A549 treated with Mapracorat at 1 μM for 4 hours (cell line): ENCODE data around the gene OLFM2. TPM values are rescaled to one million over a fixed set of nuclear protein-coding genes. Genes with fewer than 3 reads are reported as not detected.

Source experiments
- total RNA-seq: library from RNA; stranded (reverse); fragments of 200-300 nt; extraction: Qiagen RNA extraction; gene quantifications from 5 replicates; pipeline ENCODE4 v1.2.3, GENCODE V29; 2022

Gene OLFM2
- 9.0 to 11.2 TPM (median 10.7 TPM) in 5 replicates for total RNA-seq

DNA sequence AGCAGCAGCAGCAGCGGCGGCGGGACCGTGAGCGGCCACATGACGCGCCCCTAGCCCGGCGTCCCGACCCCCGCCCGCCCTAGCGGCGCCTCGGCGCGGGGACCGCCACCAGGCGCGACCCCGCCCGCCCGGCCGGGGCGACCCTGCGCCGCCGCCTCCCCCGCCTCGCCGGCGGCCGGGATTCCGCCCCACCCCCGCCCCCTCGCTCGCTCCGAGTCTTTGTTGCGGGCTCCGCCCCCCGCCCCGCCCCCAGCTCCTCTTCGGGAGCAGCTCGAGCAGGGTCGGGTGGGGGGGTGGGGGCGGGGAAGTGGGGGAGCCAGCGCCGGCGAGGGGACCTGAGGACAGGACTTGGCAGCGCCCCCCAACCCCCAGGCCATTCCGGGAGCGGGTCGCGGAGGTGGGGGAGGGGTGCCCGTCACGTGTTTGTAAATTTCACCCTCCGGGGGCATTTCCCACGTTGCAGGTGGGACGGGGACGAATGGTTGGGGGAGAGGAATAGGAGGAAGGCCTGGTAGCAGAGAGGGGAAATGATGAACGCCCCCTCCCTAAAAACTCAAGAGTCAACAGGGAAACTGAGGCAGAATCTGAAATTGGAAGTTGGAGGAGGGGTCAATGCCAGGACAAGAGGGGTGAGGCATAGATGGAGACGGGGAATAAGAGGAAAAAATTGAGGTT, at the start of gene OLFM2:
OLFM2 (minus strand) TSS at position 190 of the 675 bp plus-strand sequence; CDS start at position 41, 149 bp downstream.

DNA sequence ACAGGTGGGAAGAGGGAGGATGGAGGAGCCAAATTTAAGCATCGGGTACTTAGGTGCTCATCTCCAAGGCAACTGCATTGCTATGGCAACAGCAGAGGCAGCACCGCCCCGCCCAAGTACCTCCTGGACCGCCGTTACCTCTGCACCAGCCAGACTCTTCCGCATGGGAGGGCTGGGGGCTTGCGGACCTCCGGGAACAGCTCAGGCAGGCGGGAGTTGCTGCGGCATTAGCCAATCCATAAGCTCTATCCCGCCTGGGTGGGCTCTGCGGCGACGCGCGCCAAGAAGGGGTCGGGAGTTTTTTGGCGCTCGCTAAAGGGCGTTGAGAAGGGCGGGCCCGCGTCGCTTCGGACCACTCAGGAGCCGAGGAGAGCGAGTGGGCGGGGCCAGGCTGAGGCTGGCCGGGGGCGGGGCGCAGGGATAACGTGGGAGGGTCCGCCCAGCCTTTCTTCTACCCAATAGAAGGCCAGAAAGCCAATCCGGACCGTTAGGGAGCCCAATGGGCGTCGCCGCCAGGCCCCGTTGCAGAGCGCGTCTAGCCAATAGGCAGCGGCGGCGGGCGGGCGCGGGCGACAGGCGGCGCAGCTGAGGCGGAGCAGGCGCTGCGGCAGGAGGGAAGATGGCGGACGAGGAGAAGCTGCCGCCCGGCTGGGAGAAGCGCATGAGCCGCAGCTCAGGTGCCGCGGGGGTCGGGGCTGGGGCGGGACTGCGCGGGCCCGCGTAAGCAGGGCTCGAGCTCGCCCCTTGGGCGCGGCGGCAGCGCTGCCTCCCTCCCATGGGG, 101.4 kb downstream of the OLFM2 start, which contains the start of gene PIN1:
PIN1 (plus strand) TSS at position 593 of the 781 bp plus-strand sequence; CDS start at position 620, 27 bp downstream.

DNA sequence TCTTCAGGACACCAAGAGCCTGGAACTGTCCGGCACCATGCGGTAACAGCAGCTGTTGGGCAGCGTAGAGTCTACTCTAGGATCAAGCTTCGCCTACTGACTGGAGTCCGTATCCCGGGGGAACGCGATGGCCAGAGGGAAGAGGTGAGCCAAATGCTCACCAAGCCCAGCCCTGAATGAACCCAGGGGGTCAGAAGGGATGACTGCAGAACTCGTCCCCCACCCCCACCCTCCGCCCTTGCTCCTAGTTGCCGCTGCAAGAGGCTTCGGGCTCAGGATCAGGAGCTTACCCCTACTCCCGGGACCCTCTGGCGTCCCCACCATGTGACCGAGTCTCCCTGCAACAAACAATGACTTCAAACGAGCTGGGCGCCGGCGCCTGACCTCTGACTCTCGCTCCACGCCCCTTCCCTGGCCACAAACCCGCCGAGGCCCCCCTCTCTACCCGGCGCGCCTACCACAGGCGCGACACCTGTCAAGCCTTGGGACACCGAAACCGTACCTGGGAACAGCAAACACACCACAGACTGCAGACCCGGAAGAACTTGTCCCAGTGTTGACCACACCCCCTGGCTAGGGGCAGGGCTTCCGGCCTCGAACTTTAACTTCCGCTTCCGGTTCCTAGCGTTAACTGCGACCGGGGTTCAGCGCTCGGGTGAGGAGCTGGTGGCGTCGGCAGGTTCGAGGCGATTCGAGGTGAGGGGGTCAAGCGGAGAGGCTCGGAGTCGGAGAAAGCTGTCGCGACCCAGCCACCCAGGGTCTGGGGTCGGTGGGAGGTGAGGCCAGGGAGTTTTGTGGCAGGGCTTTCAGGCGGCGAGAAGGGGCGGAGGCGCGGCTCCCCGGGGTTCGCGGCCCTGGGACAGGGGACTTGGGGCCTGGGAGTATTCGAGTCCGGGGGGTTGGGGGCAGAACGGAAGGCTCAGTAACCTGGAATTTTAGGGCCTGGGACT, 108.8 kb downstream of the OLFM2 start, which contains the start of gene UBL5:
UBL5 (plus strand) TSS at position 630 of the 950 bp plus-strand sequence. CDS start 420 bp downstream, outside the sequence.

DNA sequence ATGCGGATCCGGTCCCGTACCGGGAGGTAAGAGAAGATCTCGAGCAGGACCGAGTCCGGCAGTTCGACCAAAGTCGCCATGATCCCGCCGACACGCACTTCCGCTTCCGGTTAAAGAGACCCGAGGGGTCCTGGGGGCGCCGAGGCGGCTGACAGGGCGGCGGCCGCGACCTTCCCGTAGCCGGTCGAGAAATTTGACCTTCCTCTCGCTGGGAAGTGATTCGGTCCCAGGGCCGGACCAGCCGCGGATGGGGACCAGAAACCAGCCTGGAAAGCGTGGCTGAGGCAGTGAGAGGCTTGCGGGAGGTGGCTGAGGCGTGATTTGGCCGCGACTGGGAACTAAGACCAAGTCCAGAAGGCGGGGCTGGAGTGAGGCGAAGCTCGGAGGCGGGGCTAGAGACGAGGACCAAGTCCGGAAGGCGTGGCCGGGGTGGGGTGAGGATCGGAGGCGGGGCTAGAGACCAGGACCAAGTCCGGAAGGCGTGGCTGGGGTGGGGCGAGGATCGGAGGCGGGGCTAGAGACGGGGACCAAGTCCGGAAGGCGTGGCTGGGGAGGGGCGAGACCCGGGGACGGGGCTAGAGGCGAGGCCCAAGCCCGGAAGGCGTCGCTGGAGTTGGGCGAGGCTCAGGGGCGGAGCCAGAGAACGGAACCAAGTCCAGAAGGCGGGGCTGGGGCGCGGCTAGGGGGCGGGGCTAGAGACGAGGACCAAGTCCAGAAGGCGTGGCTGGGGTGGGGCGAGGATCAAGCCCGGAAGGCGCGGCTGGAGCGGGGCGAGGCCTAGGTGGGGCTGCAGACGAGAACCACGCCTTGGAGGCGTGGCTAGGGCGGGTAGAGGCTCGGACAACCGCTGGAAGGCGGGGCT, 117.3 kb downstream of the OLFM2 start, which contains the start of gene FBXL12:
FBXL12 (minus strand) TSS at position 346 of the 862 bp plus-strand sequence; CDS start at position 80, 266 bp downstream.

Other genes with a start within 250 kb of the OLFM2 start
- gene ZNF846, start 167.8 kb downstream of the OLFM2 start, total RNA-seq: 0.72 to 1.2 TPM (median 1.1 TPM) in 5 replicates
- 12.3 to 13.9 TPM (median 12.7 TPM) in 5 replicates for gene FBXL12, start 117.4 kb downstream of the OLFM2 start, total RNA-seq
- gene UBL5, start 108.6 kb downstream of the OLFM2 start, total RNA-seq: 399 to 484 TPM (median 422 TPM) in 5 replicates
- 55.0 to 80.7 TPM (median 79.5 TPM) in 5 replicates for gene PIN1, start 101.2 kb downstream of the OLFM2 start, total RNA-seq
- 2.6 to 3.7 TPM (median 3.1 TPM) in 5 replicates for gene COL5A3, start 74.0 kb upstream of the OLFM2 start, total RNA-seq
- gene RDH8, start 77.0 kb upstream of the OLFM2 start, total RNA-seq: 0.21 to 0.65 TPM (median 0.36 TPM) in 5 replicates
- 6.8 to 8.4 TPM (median 7.3 TPM) in 5 replicates for gene SHFL, start 149.8 kb upstream of the OLFM2 start, total RNA-seq
- gene ANGPTL6, start 166.2 kb upstream of the OLFM2 start, total RNA-seq: 0.15 TPM in 1 of 5 replicates, not detected in the others
- gene PPAN, start 169.8 kb upstream of the OLFM2 start, total RNA-seq: 39.7 to 63.3 TPM (median 52.5 TPM) in 5 replicates
- gene P2RY11, start 175.2 kb upstream of the OLFM2 start, total RNA-seq: 4.8 to 12.3 TPM (median 7.9 TPM) in 5 replicates
- 150 to 182 TPM (median 154 TPM) in 5 replicates for gene EIF3G, start 183.4 kb upstream of the OLFM2 start, total RNA-seq